H1 (cell line): ENCODE measurements around the gene PLXNA4. TPM values are rescaled to one million over a fixed set of nuclear protein-coding genes. Genes with fewer than 3 reads are reported as not detected.

Experiments
- CTCF ChIA-PET: fragments of 300-600 bp; sonication (Branson Sonifier 250); formaldehyde crosslinking; loops from one replicate; lab custom pipeline; 2021; ENCODE audit not compliant: partially characterized antibody; lab: Charles Lee
- POLR2A ChIA-PET: fragments of 300-600 bp; sonication (Branson Sonifier 250); formaldehyde crosslinking; loops from one replicate; lab custom pipeline; 2021; ENCODE audit warnings: inconsistent platforms; ENCODE audit not compliant: partially characterized antibody; lab: Charles Lee
- DNase-seq, 2 experiments: peaks; one replicate each; pipeline versions ENCODE4 v3.0.0 to v3.0.0-alpha.2; 2010 to 2022; ENCODE audit warnings: low spot score in 2 of 2, low read depth in 1 of 2, mixed read lengths in 1 of 2
- FAIRE-seq: peaks from 2 replicates; lab custom pipeline; 2011; peaks lifted over from hg19 to GRCh38; lab: Jason Lieb, UNC
- H2AFZ ChIP-seq: 2 replicates; pipeline ENCODE4 v1.8.1; 2012; ENCODE audit warnings: low read length, inconsistent platforms
- H2AK5ac ChIP-seq: 2 replicates; pipeline ENCODE4 v1.6.1; 2013; ENCODE audit warnings: low read depth, low read length
- H2BK120ac ChIP-seq: replicated peaks from 2 replicates; pipeline ENCODE3; 2013; ENCODE audit warnings: low read depth, low read length, inconsistent platforms
- H2BK12ac ChIP-seq: 2 replicates; pipeline ENCODE4 v1.6.1; 2013; ENCODE audit warnings: low read depth, low read length
- H2BK15ac ChIP-seq: 2 replicates; pipeline ENCODE4 v1.6.1; 2013; ENCODE audit warnings: low read length
- H2BK20ac ChIP-seq: 2 replicates; pipeline ENCODE4 v1.6.1; 2013; ENCODE audit warnings: low read length
- H2BK5ac ChIP-seq: 2 replicates; pipeline ENCODE4 v1.6.1; 2013; ENCODE audit warnings: low read depth, low read length
- H3K14ac ChIP-seq: 2 replicates; pipeline ENCODE4 v1.6.1; 2013; ENCODE audit warnings: inconsistent platforms; ENCODE audit not compliant: insufficient read length
- H3K18ac ChIP-seq: 2 replicates; pipeline ENCODE4 v1.6.1; 2013; ENCODE audit warnings: low read length; ENCODE audit errors: extremely low read depth
- H3K23ac ChIP-seq: 2 replicates; pipeline ENCODE4 v1.6.1; 2013; ENCODE audit warnings: inconsistent platforms; ENCODE audit not compliant: insufficient read length
- H3K23me2 ChIP-seq: 2 replicates; pipeline ENCODE4 v1.6.1; 2013; ENCODE audit warnings: low read depth, low read length
- H3K27ac ChIP-seq: 2 replicates; pipeline ENCODE4 v1.6.1; 2011; ENCODE audit warnings: low read depth, low read length, inconsistent platforms
- H3K27me3 ChIP-seq, 4 experiments: replicated peaks in 1 of 4; 1 replicate in 1 of 4; 2 replicates in 3 of 4; pipeline versions ENCODE4 v1.6.1 to v1.8.1; 2011 to 2013; ENCODE audit warnings: low read length in 3 of 4, mild to moderate bottlenecking in 3 of 4, inconsistent platforms in 2 of 4, mixed read lengths in 2 of 4, moderate library complexity in 1 of 4; ENCODE audit not compliant: control insufficient read depth in 3 of 4, insufficient read depth in 3 of 4; ENCODE audit errors: extremely low read depth in 1 of 4
- H3K36me3 ChIP-seq, 4 experiments: 2 replicates each; pipeline versions ENCODE4 v1.6.1 to v1.8.1; 2011 to 2013; ENCODE audit warnings: mild to moderate bottlenecking in 4 of 4, low read length in 3 of 4, moderate library complexity in 2 of 4, control low read depth in 1 of 4, inconsistent platforms in 1 of 4; ENCODE audit not compliant: insufficient read depth in 4 of 4, control insufficient read depth in 2 of 4
- H3K4ac ChIP-seq: replicated peaks from 2 replicates; pipeline ENCODE3; 2013; ENCODE audit warnings: low read length, low read depth, mixed read lengths, inconsistent platforms; ENCODE audit not compliant: insufficient read length
- H3K4me1 ChIP-seq, 4 experiments: replicated peaks in 1 of 4; 1 replicate in 1 of 4; 2 replicates in 3 of 4; pipeline versions ENCODE4 v1.6.1 to v1.8.1; 2011 to 2013; ENCODE audit warnings: low read length in 3 of 4, inconsistent platforms in 2 of 4, mixed read lengths in 1 of 4; ENCODE audit not compliant: insufficient read depth in 4 of 4, control insufficient read depth in 3 of 4
- H3K4me2 ChIP-seq, 2 experiments: 2 replicates each; pipeline versions ENCODE4 v1.6.1 to v1.8.1; 2011 to 2013; ENCODE audit warnings: low read depth in 2 of 2, low read length in 2 of 2, control low read depth in 1 of 2, inconsistent platforms in 1 of 2, mild to moderate bottlenecking in 1 of 2; ENCODE audit not compliant: insufficient read depth in 1 of 2
- H3K4me3 ChIP-seq, 4 experiments: fragments of 200-600, 300-600 bp in 1 of 4; sonication (generic), shearing (Covaris generic), sonication (Bioruptor Twin) in 1 of 4; 2 replicates each; pipeline versions ENCODE4 v1.5.1 to v1.8.1; 2011 to 2016; ENCODE audit warnings: low read length in 4 of 4, low read depth in 3 of 4, control low read depth in 2 of 4, inconsistent platforms in 2 of 4, mild to moderate bottlenecking in 2 of 4, mixed read lengths in 1 of 4, moderate library complexity in 1 of 4; ENCODE audit not compliant: insufficient read depth in 2 of 4; ENCODE audit errors: extremely low read depth in 1 of 4
- H3K56ac ChIP-seq: replicated peaks from 2 replicates; pipeline ENCODE3; 2013; ENCODE audit warnings: low read depth, mild to moderate bottlenecking, mixed read lengths, low read length, inconsistent platforms; ENCODE audit not compliant: insufficient read length
- H3K79me1 ChIP-seq: 2 replicates; pipeline ENCODE4 v1.6.1; 2013; ENCODE audit warnings: low read depth, low read length, control low read depth
- H3K79me2 ChIP-seq, 2 experiments: 2 replicates each; pipeline versions ENCODE4 v1.6.1 to v1.8.1; 2012 to 2013; ENCODE audit warnings: low read length in 2 of 2, mild to moderate bottlenecking in 2 of 2, inconsistent platforms in 1 of 2; ENCODE audit not compliant: insufficient read depth in 2 of 2, control insufficient read depth in 1 of 2
- H3K9ac ChIP-seq, 4 experiments: replicated peaks in 1 of 4; 1 replicate in 1 of 4; 2 replicates in 3 of 4; pipeline versions ENCODE4 v1.6.1 to v1.8.1; 2011 to 2013; ENCODE audit warnings: low read depth in 3 of 4, low read length in 3 of 4, control low read depth in 2 of 4, mild to moderate bottlenecking in 2 of 4, moderate library complexity in 2 of 4, inconsistent platforms in 1 of 4; ENCODE audit errors: extremely low read depth in 1 of 4
- H3K9me3 ChIP-seq, 2 experiments: 2 replicates each; pipeline versions ENCODE4 v1.6.1 to v1.8.1; 2012 to 2013; ENCODE audit warnings: mild to moderate bottlenecking in 2 of 2, moderate library complexity in 2 of 2, control low read depth in 1 of 2, inconsistent platforms in 1 of 2, low read depth in 1 of 2, low read length in 1 of 2, mixed read lengths in 1 of 2; ENCODE audit not compliant: insufficient read depth in 2 of 2
- H4K20me1 ChIP-seq, 2 experiments: replicated peaks in 1 of 2; 2 replicates each; pipeline versions ENCODE3 to v1.8.1; 2011 to 2013; ENCODE audit warnings: inconsistent platforms in 2 of 2, low read length in 2 of 2, mild to moderate bottlenecking in 1 of 2; ENCODE audit not compliant: insufficient read depth in 2 of 2, control insufficient read depth in 1 of 2
- H4K5ac ChIP-seq: 2 replicates; pipeline ENCODE4 v1.6.1; 2013; ENCODE audit warnings: low read length, low read depth, mixed read lengths, inconsistent platforms; ENCODE audit not compliant: insufficient read length
- H4K8ac ChIP-seq: 2 replicates; pipeline ENCODE4 v1.8.0; 2013; ENCODE audit warnings: mild to moderate bottlenecking, moderate library complexity, low read length, inconsistent platforms; ENCODE audit not compliant: insufficient read depth; ENCODE audit errors: extremely low read depth
- H4K91ac ChIP-seq: replicated peaks from 2 replicates; pipeline ENCODE3; 2013; ENCODE audit warnings: low read length, mixed read lengths, inconsistent platforms; ENCODE audit not compliant: insufficient read length
- GTF2F1 ChIP-seq: IDR thresholded peaks from 2 replicates; pipeline ENCODE4 v1.6.1; 2012; ENCODE audit warnings: low read depth, low read length, improper control_type of control experiment, borderline replicate concordance
- NRF1 ChIP-seq: IDR thresholded peaks from 2 replicates; pipeline ENCODE4 v1.6.1; 2011; ENCODE audit warnings: mild to moderate bottlenecking, low read depth, low read length, improper control_type of control experiment
- RNF2 ChIP-seq: fragments of 200-900, 300-1000 bp; sonication (generic); IDR thresholded peaks from 2 replicates; pipeline ENCODE4 v1.7.1; 2016; ENCODE audit warnings: borderline replicate concordance, low read depth, mild to moderate bottlenecking, antibody characterized with exemption, low read length; ENCODE audit not compliant: poor library complexity, severe bottlenecking; ENCODE audit errors: missing control alignments
- RXRA ChIP-seq: IDR thresholded peaks from 2 replicates; pipeline ENCODE4 v1.6.1; 2011; ENCODE audit warnings: low read depth, mild to moderate bottlenecking, low read length, moderate library complexity; ENCODE audit not compliant: insufficient read depth
- SUZ12 ChIP-seq: fragments of 200-600 bp; sonication (generic); IDR thresholded peaks from 2 replicates; pipeline ENCODE4 v1.6.1; 2012; ENCODE audit warnings: mild to moderate bottlenecking, inconsistent platforms, low read length, moderate library complexity, mixed read lengths
- WGBS, 2 experiments: shearing (Covaris generic) in 1 of 2; methylation state at CpG; one replicate each; pipeline versions ENCODE4 v1.1.6 to v1.1.7; 2013 to 2015; ENCODE audit warnings: low lambda C conversion rate in 2 of 2, mixed read lengths in 2 of 2, inconsistent platforms in 1 of 2, low coverage in 1 of 2, missing lambda C conversion rate in 1 of 2; ENCODE audit not compliant: insufficient replicate concordance in 2 of 2, insufficient coverage in 1 of 2, insufficient read length in 1 of 2; ENCODE audit errors: extremely low coverage in 1 of 2, missing lambda C conversion rate in 1 of 2; 5-methylcytosine and 5-hydroxymethylcytosine counted together
- polyA plus RNA-seq, 7 experiments: library from polyadenylated mRNA; depleted of rRNA in 3 of 7; stranded (reverse) in 5 of 7; unstranded in 2 of 7; fragments of >200 nt in 5 of 7; fragments of 200-250 nt in 2 of 7; gene quantifications; 1 replicate in 5 of 7; 2 replicates in 1 of 7; 4 replicates in 1 of 7; pipeline versions ENCODE4 v1.2.1 to v1.2.3, GENCODE V29; 2011 to 2013; ENCODE audit warnings: missing spikeins in 2 of 7, mixed read lengths in 2 of 7
- total RNA-seq: library from RNA; stranded (reverse); fragmentation: NEBNext Ultra II Directional; extraction: Animal tissue kit (Norgen Biotek cat#: 25700); gene quantifications from 2 replicates; pipeline ENCODE4 v1.2.1, GENCODE V29; 2021
- TF ChIP-seq, protein P1 (sequence below): IDR thresholded peaks from 2 replicates; pipeline ENCODE4 v1.6.1; 2012; ENCODE audit warnings: low read length, inconsistent platforms

The PLXNA4 gene
- total and polyA plus RNA-seq, 2 of the 8 experiments (the other 6 are each of a cell fraction or from before 2014, with no cell fraction given) = 0.76 to 0.79 TPM

DNA sequence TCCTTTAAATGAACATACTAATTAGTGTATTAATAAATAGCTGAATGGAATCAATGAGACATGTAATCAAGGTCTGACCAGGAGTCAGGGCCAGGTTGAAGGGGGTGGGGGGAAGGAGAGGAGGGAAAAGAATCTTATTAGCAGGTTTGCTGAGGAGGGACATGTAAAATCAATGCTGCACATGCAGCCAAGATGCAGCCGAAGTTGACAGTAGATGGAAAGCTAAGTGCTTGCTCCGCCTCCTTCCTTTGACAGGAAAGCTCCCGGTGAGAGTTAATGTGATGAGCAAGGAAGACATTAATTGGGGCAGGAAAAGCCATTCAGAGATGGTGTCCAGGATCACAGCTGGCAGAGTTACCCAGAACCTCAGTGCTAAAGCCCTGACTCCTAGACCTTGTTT, 24.4 kb downstream of the PLXNA4 start:
- H3K79me1 ChIP-seq = no peaks in the 10 kb centered on the region
- CTCF ChIA-PET = interaction anchor here (0.9 to 2.3 kb wide), 6 partner anchors 21 to 53 kb away, joined by 3 to 8 read pairs (median 4); no protein-coding TSS in a partner anchor

More for the DNA sequence above, 24.4 kb downstream of the PLXNA4 start:
- Histone ChIP-seq H2BK120ac (no peak overlapping the region), H3K9ac (no peak overlapping the region), H3K4me1 (no peaks in the 10 kb centered on the region; a peak in 1 of 7 replicates), H2AK5ac (no peak overlapping the region), H3K36me3 (no peaks in the 10 kb centered on the region), H3K79me2 (no peaks in the 10 kb centered on the region), H4K5ac (no peak overlapping the region), H2BK15ac (no peak overlapping the region), H2BK12ac (no peak overlapping the region), H3K27ac (no peak overlapping the region), H4K20me1 (no peaks in the 10 kb centered on the region), H3K14ac (no peak overlapping the region), H3K23me2 (no peaks in the 10 kb centered on the region), H3K18ac (no peak overlapping the region), H2BK20ac (no peak overlapping the region), H2AFZ (no peak overlapping the region), H3K4me2 (no peak overlapping the region), H3K4ac (no peak overlapping the region), H3K23ac (no peak overlapping the region), H3K27me3 (peaks cover 0 to 3% (median 0%) of the 10 kb centered on the region in 4 experiments; a peak in 3 of 7 replicates), H4K8ac (no peak overlapping the region), H2BK5ac (no peak overlapping the region), H4K91ac (no peak overlapping the region), H3K9me3 (peaks cover 10 to 11% of the 10 kb centered on the region in 2 experiments), H3K4me3 (no peak overlapping the region), H3K56ac (no peak overlapping the region)
- POLR2A ChIA-PET = no interaction called here
- FAIRE-seq = no peak
- 81% methylated on average over 3 of the region's 3 CpGs; no CpG with 5 or more reads in 1 of the 2 experiments for WGBS, 2 experiments
- TF ChIP-seq GTF2F1 (no peak), SUZ12 (no peak), RXRA (no peak), RNF2 (no peak), NRF1 (no peak)
- TF ChIP-seq, protein P1, sequence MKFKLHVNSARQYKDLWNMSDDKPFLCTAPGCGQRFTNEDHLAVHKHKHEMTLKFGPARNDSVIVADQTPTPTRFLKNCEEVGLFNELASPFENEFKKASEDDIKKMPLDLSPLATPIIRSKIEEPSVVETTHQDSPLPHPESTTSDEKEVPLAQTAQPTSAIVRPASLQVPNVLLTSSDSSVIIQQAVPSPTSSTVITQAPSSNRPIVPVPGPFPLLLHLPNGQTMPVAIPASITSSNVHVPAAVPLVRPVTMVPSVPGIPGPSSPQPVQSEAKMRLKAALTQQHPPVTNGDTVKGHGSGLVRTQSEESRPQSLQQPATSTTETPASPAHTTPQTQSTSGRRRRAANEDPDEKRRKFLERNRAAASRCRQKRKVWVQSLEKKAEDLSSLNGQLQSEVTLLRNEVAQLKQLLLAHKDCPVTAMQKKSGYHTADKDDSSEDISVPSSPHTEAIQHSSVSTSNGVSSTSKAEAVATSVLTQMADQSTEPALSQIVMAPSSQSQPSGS = no peak
- DNase-seq = no peak
